Left lung (tissue), 10 donors: ENCODE data around the gene ANKZF1. TPM values are rescaled to one million over a fixed set of nuclear protein-coding genes. Genes with fewer than 3 reads are reported as not detected.

Experiments used
- ATAC-seq: fragments of 200-7000 bp; cut with Tn5 transposase; one replicate; pipeline ENCODE4 v1.9.1; 2020; ENCODE audit warnings: moderate library complexity
- DNase-seq, 4 donors: peaks; one replicate each; pipeline ENCODE4 v3.0.0-alpha.2; 2013 to 2020
- H3K27ac ChIP-seq, 2 donors: fragments of 200-600 bp; sonication (generic) in 1 of 2; one replicate each; pipeline versions ENCODE4 v1.5.0 to v1.8.0; 2020 to 2021
- H3K27me3 ChIP-seq, 2 donors: fragments of 200-600 bp; sonication (generic) in 1 of 2; one replicate each; pipeline versions ENCODE4 v1.5.0 to v1.8.0; 2020 to 2021
- H3K36me3 ChIP-seq, 2 donors: fragments of 200-600 bp; sonication (generic) in 1 of 2; one replicate each; pipeline versions ENCODE4 v1.5.0 to v1.8.0; 2020 to 2021
- H3K4me1 ChIP-seq, 2 donors: fragments of 200-600 bp; one replicate each; pipeline ENCODE4 v1.8.0; 2021
- H3K4me3 ChIP-seq, 2 donors: fragments of 200-600 bp; sonication (generic) in 1 of 2; one replicate each; pipeline versions ENCODE4 v1.5.0 to v1.8.0; 2020 to 2021; ENCODE audit warnings: mild to moderate bottlenecking in 1 of 2
- H3K9me3 ChIP-seq, 2 donors: fragments of 200-600 bp; sonication (generic) in 1 of 2; one replicate each; pipeline versions ENCODE4 v1.5.0 to v1.8.0; 2020 to 2021
- CTCF ChIP-seq, 2 donors: fragments of 200-600 bp; sonication (generic) in 1 of 2; IDR thresholded peaks; one replicate each; pipeline versions ENCODE4 v1.5.0 to v1.8.0; 2021; ENCODE audit warnings: antibody characterized with exemption in 2 of 2
- intact Hi-C, 2 donors: fragments of 100-400 bp; cut with DNase I; formaldehyde crosslinking; loops; one replicate each; pipeline versions ENCODE4 v1.11.2 to v1.14.2; 2022
- polyA plus RNA-seq, 6 donors: library from polyadenylated mRNA; unstranded; fragments of 120-200 nt; gene quantifications; one replicate each; pipeline ENCODE4 v1.2.1, GENCODE V29; 2013; ENCODE audit not compliant: insufficient read length in 6 of 6
- total RNA-seq, 2 donors: library from RNA; stranded (reverse); fragmentation: NEBNext Ultra II Directional; extraction: Animal tissue kit (Norgen Biotek cat#: 25700); gene quantifications; one replicate each; pipeline ENCODE4 v1.2.1, GENCODE V29; 2021
- donor health status: DM: no; HTN: yes; CAD: no.
- donor health status: DM: no; HTN: no; CAD: no.

ANKZF1 gene
- total and polyA plus RNA-seq, 8 donors = 34.5 to 85.5 (median 76.4) TPM

GRCh38 chr2:219205981-219206327 is 23.7 kb upstream of the ANKZF1 start:
- Histone ChIP-seq H3K36me3 (peaks cover 0 to 34% of the 10 kb centered on the region in 2 donors), H3K9me3 (peaks cover 0 to 4% of the 10 kb centered on the region in 2 donors), H3K27ac (peak overlapping the region; percentile 94 to 95), H3K4me3 (peak overlapping the region; percentile 50 to 61), H3K27me3 (no peaks in the 10 kb centered on the region), H3K4me1 (peaks cover 14 to 35% of the 10 kb centered on the region in 2 donors)
- DNase-seq (no peak), ATAC-seq (no peak)
- no peak for TF ChIP-seq CTCF (IDR thresholded peaks at IDR 0.05)
- intact Hi-C loops = no loop called here

GRCh38 chr2:219206328-219207133 is 23.1 kb upstream of the ANKZF1 start, which contains the start of gene ZFAND2B:
Gene ZFAND2B (plus strand): TSS chr2:219206782. CDS start chr2:219206988, 206 bp downstream.
- peaks cover 0 to 38% of the 10 kb centered on the region in 2 donors for H3K36me3 ChIP-seq
- DNase-seq = peak; percentile 94 to 99 (median 96)
- no peak for TF ChIP-seq CTCF (IDR thresholded peaks at IDR 0.05)
- ATAC-seq = peak; percentile 96
- intact Hi-C loops = no loop called here
- no peaks in the 10 kb centered on the region for H3K27me3 ChIP-seq
- peak within 1 kb of the TSS; percentile 50 to 61 for H3K4me3 ChIP-seq
- peaks cover 0 to 4% of the 10 kb centered on the region in 2 donors for H3K9me3 ChIP-seq
- peak within 1 kb of the TSS; percentile 94 to 95 for H3K27ac ChIP-seq
- H3K4me1 ChIP-seq = peaks cover 14 to 35% of the 10 kb centered on the region in 2 donors

- TF ChIP-seq CTCF (IDR thresholded peaks at IDR 0.05) = no peak
- Histone ChIP-seq H3K36me3 (peaks cover 0 to 43% of the 10 kb centered on the region in 2 donors), H3K4me3 (peak overlapping the region; percentile 50 to 61), H3K27me3 (no peaks in the 10 kb centered on the region), H3K9me3 (peaks cover 0 to 4% of the 10 kb centered on the region in 2 donors), H3K4me1 (peaks cover 14 to 35% of the 10 kb centered on the region in 2 donors), H3K27ac (peak overlapping the region; percentile 94 to 95)
- ATAC-seq (no peak), DNase-seq (no peak)
- intact Hi-C loops = no loop called here
Observed at GRCh38 chr2:219207134-219207883, 22.3 kb upstream of the ANKZF1 start.

GRCh38 chr2:219207884-219208740 is 21.5 kb upstream of the ANKZF1 start:
- peak overlapping the region; percentile 94 to 95 for H3K27ac ChIP-seq
- ATAC-seq (peak; percentile 3), DNase-seq (peak in 2 of 4 donors; percentile 40 to 47)
- H3K9me3 ChIP-seq = peaks cover 0 to 4% of the 10 kb centered on the region in 2 donors
- H3K4me1 ChIP-seq = peaks cover 14 to 35% of the 10 kb centered on the region in 2 donors
- no peak for TF ChIP-seq CTCF (IDR thresholded peaks at IDR 0.05)
- peaks cover 0 to 51% of the 10 kb centered on the region in 2 donors for H3K36me3 ChIP-seq
- intact Hi-C loops = no loop called here
- no peaks in the 10 kb centered on the region for H3K27me3 ChIP-seq
- peak overlapping the region in 1 of 2 donors; percentile 61 for H3K4me3 ChIP-seq
